Vagina (tissue), 2 donors: Measurements from ENCODE around the gene LRGUK.

Experiments used
- CTCF ChIP-seq, 3 experiments: fragments of 450-650 bp in 2 of 3; fragments of 200-600 bp in 1 of 3; sonication (generic) in 1 of 3; IDR thresholded peaks; one replicate each; pipeline ENCODE4 v1.5.1; 2017 to 2019; ENCODE audit warnings: antibody characterized with exemption in 3 of 3, mild to moderate bottlenecking in 2 of 3, moderate library complexity in 2 of 3
- POLR2A ChIP-seq, 2 donors: fragments of 450-650 bp; IDR thresholded peaks; one replicate each; pipeline ENCODE4 v1.6.1; 2017; ENCODE audit warnings: antibody characterized with exemption in 2 of 2, mild to moderate bottlenecking in 2 of 2, moderate library complexity in 2 of 2
- POLR2AphosphoS5 ChIP-seq, 2 donors: sonication (generic); formaldehyde crosslinking; IDR thresholded peaks; one replicate each; pipeline ENCODE4 v1.9.0; 2017; ENCODE audit warnings: antibody characterized with exemption in 2 of 2, mild to moderate bottlenecking in 2 of 2, low read depth in 1 of 2; ENCODE audit not compliant: insufficient read depth in 1 of 2

- no peak for TF ChIP-seq POLR2A (IDR thresholded peaks at IDR 0.05)
- no peak for TF ChIP-seq CTCF (IDR thresholded peaks at IDR 0.05)
- TF ChIP-seq POLR2AphosphoS5 (IDR thresholded peaks at IDR 0.05; ENCODE audit: insufficient read depth in 1 of 2, low read depth in 1 of 2) = no peak
Observed at GRCh38 chr7:134212576-134213546, 85.7 kb downstream of the LRGUK start.
